Measurements from ENCODE around the gene TDRD9. TPM values are rescaled to one million over a fixed set of nuclear protein-coding genes. Genes with fewer than 3 reads are reported as not detected.

Gene TDRD9
- total RNA-seq, 2 donors from 2014 or later, result 12.0 TPM; not detected in 1

- no peak for TF ChIP-seq CTCF (IDR thresholded peaks at IDR 0.05)
- Histone ChIP-seq H3K9me3 (no peaks in the 10 kb centered on the region), H3K4me1 (ENCODE audit: control insufficient read depth in 1 of 2, low read depth in 2 of 2) (no peaks in the 10 kb centered on the region), H3K4me3 (no peak overlapping the region), H3K36me3 (no peaks in the 10 kb centered on the region), H3K27me3 (replicated peaks; ENCODE audit: insufficient read depth) (no peaks in the 10 kb centered on the region), H3K27ac (no peak overlapping the region)
- ATAC-seq (ENCODE audit: insufficient number of reproducible peaks, low FRiP score, low read depth) (no peak), DNase-seq (ENCODE audit: low spot score) (no peak)
Observed at GRCh38 chr14:104009297-104009696, 81.0 kb downstream of the TDRD9 start.

GRCh38 chr14:104011824-104012517 lies 83.7 kb downstream of the TDRD9 start:
- no peak overlapping the region for H3K27ac ChIP-seq
- no peaks in the 10 kb centered on the region for H3K9me3 ChIP-seq
- H3K36me3 ChIP-seq, result no peaks in the 10 kb centered on the region
- TF ChIP-seq CTCF (IDR thresholded peaks at IDR 0.05), result no peak
- DNase-seq (ENCODE audit: low spot score) (no peak), ATAC-seq (ENCODE audit: insufficient number of reproducible peaks, low FRiP score, low read depth) (no peak)
- H3K4me3 ChIP-seq, result no peak overlapping the region
- H3K4me1 ChIP-seq (ENCODE audit: control insufficient read depth in 1 of 2, low read depth in 2 of 2), result no peaks in the 10 kb centered on the region
- H3K27me3 ChIP-seq (replicated peaks; ENCODE audit: insufficient read depth), result no peaks in the 10 kb centered on the region

- ATAC-seq (ENCODE audit: insufficient number of reproducible peaks, low FRiP score, low read depth) (no peak), DNase-seq (ENCODE audit: low spot score) (no peak)
- Histone ChIP-seq H3K4me3 (no peak overlapping the region), H3K36me3 (no peaks in the 10 kb centered on the region), H3K4me1 (ENCODE audit: control insufficient read depth in 1 of 2, low read depth in 2 of 2) (no peaks in the 10 kb centered on the region), H3K27me3 (replicated peaks; ENCODE audit: insufficient read depth) (no peaks in the 10 kb centered on the region), H3K9me3 (no peaks in the 10 kb centered on the region), H3K27ac (no peak overlapping the region)
- no peak for TF ChIP-seq CTCF (IDR thresholded peaks at IDR 0.05)
Observed at GRCh38 chr14:104014764-104015163, 86.5 kb downstream of the TDRD9 start.

GRCh38 chr14:104016873-104017650 lies 88.8 kb downstream of the TDRD9 start:
- no peaks in the 10 kb centered on the region for H3K4me1 ChIP-seq (ENCODE audit: control insufficient read depth in 1 of 2, low read depth in 2 of 2)
- TF ChIP-seq CTCF (IDR thresholded peaks at IDR 0.05), result no peak
- DNase-seq (ENCODE audit: low spot score), result no peak
- H3K9me3 ChIP-seq, result no peaks in the 10 kb centered on the region
- no peak for ATAC-seq (ENCODE audit: insufficient number of reproducible peaks, low FRiP score, low read depth)
- no peaks in the 10 kb centered on the region for H3K36me3 ChIP-seq
- no peaks in the 10 kb centered on the region for H3K27me3 ChIP-seq (replicated peaks; ENCODE audit: insufficient read depth)
- H3K4me3 ChIP-seq, result no peak overlapping the region
- H3K27ac ChIP-seq, result no peak overlapping the region

GRCh38 chr14:104019029-104019428 lies 90.8 kb downstream of the TDRD9 start:
- ATAC-seq (ENCODE audit: insufficient number of reproducible peaks, low FRiP score, low read depth), result no peak
- H3K4me3 ChIP-seq, result no peak overlapping the region
- no peak for TF ChIP-seq CTCF (IDR thresholded peaks at IDR 0.05)

More at GRCh38 chr14:104019029-104019428, 90.8 kb downstream of the TDRD9 start:
- H3K36me3 ChIP-seq, result no peaks in the 10 kb centered on the region
- DNase-seq (ENCODE audit: low spot score), result no peak
- no peaks in the 10 kb centered on the region for H3K9me3 ChIP-seq
- H3K4me1 ChIP-seq (ENCODE audit: control insufficient read depth in 1 of 2, low read depth in 2 of 2), result no peaks in the 10 kb centered on the region
- H3K27me3 ChIP-seq (replicated peaks; ENCODE audit: insufficient read depth), result no peaks in the 10 kb centered on the region
- H3K27ac ChIP-seq, result no peak overlapping the region
